Kidney capillary endothelial cell (primary cell): Measurements from ENCODE around the gene USH2A.

ENCODE experiments used
- DNase-seq: peaks from one replicate; pipeline ENCODE4 v3.0.0-alpha.2; 2018; ENCODE audit warnings: low spot score

Gene USH2A

GRCh38 chr1:215597961-215598360 lies 825.3 kb downstream of the USH2A start:
- DNase-seq, result no peak

GRCh38 chr1:215595231-215595630 lies 828.0 kb downstream of the USH2A start:
- DNase-seq, result no peak

- no peak for DNase-seq
Measured at GRCh38 chr1:215594640-215595039, 828.6 kb downstream of the USH2A start.

GRCh38 chr1:215590779-215591491 lies 832.3 kb downstream of the USH2A start:
- no peak for DNase-seq

GRCh38 chr1:215589650-215590435 lies 833.4 kb downstream of the USH2A start:
- no peak for DNase-seq

GRCh38 chr1:215584389-215584788 lies 838.9 kb downstream of the USH2A start:
- DNase-seq, result no peak

- no peak for DNase-seq
Measured at GRCh38 chr1:215583185-215583749, 840.0 kb downstream of the USH2A start.

GRCh38 chr1:215581896-215582295 lies 841.4 kb downstream of the USH2A start:
- no peak for DNase-seq
